HEK293 (cell line): ENCODE data around the gene CIB1.

Experiments
- CTCF ChIA-PET: fragments of 350-600 bp; formaldehyde crosslinking; extraction: SDS; loops from one replicate; lab custom pipeline; 2021; ENCODE audit warnings: antibody characterized with exemption; lab: Yijun Ruan, JAX
- POLR2A ChIA-PET: fragments of 300-600 bp; formaldehyde crosslinking; extraction: SDS; loops from one replicate; lab custom pipeline; 2020; ENCODE audit warnings: antibody characterized with exemption, inconsistent platforms; lab: Yijun Ruan, JAX
- H3K27ac ChIP-seq: fragments of 200-500 bp; sonication (Bioruptor generic); 2 replicates; pipeline ENCODE4 v1.5.1; 2014; ENCODE audit warnings: low read depth, low read length, control low read depth, inconsistent platforms; ENCODE audit errors: extremely low read depth
- H3K36me3 ChIP-seq, 2 experiments: fragments of 200-500 bp in 1 of 2; sonication (Bioruptor generic) in 1 of 2; 1 replicate in 1 of 2; 2 replicates in 1 of 2; pipeline ENCODE4 v1.5.1; 2014 to 2017; ENCODE audit warnings: inconsistent platforms in 2 of 2, low read length in 2 of 2; ENCODE audit not compliant: control insufficient read depth in 2 of 2, insufficient read depth in 1 of 2
- H3K4me1 ChIP-seq: fragments of 200-500 bp; sonication (Bioruptor generic); 2 replicates; pipeline ENCODE4 v1.5.1; 2014; ENCODE audit warnings: mild to moderate bottlenecking, low read length, inconsistent platforms; ENCODE audit not compliant: control insufficient read depth, insufficient read depth
- H3K4me3 ChIP-seq: 2 replicates; pipeline ENCODE4 v1.5.1; 2011; ENCODE audit warnings: low read depth, mild to moderate bottlenecking, control low read depth, low read length, moderate library complexity
- H3K9me3 ChIP-seq: fragments of 200-500 bp; sonication (Bioruptor generic); 2 replicates; pipeline ENCODE4 v1.5.1; 2014; ENCODE audit warnings: low read depth, low read length, inconsistent platforms; ENCODE audit not compliant: control insufficient read depth, insufficient read depth
- EGR2 ChIP-seq: fragments of 450-650 bp; formaldehyde crosslinking; IDR thresholded peaks from 2 replicates; pipeline ENCODE4 v1.5.1; 2016; ENCODE audit warnings: low read depth, missing biosample characterization, missing genetic modification characterization
- GLIS1 ChIP-seq: fragments of 450-650 bp; formaldehyde crosslinking; IDR thresholded peaks from 2 replicates; pipeline ENCODE4 v1.5.1; 2016; ENCODE audit warnings: missing biosample characterization, missing genetic modification characterization
- PATZ1 ChIP-seq: fragments of 450-650 bp; formaldehyde crosslinking; IDR thresholded peaks from 2 replicates; pipeline ENCODE4 v1.5.1; 2016; ENCODE audit warnings: missing biosample characterization, missing genetic modification characterization
- PRDM2 ChIP-seq: fragments of 450-650 bp; formaldehyde crosslinking; IDR thresholded peaks from 2 replicates; pipeline ENCODE4 v1.5.1; 2016; ENCODE audit warnings: missing biosample characterization, missing genetic modification characterization, borderline replicate concordance
- REPIN1 ChIP-seq: fragments of 450-650 bp; formaldehyde crosslinking; IDR thresholded peaks from 2 replicates; pipeline ENCODE4 v1.5.1; 2017; ENCODE audit warnings: missing biosample characterization, missing genetic modification characterization, low read depth
- SALL2 ChIP-seq: fragments of 450-650 bp; formaldehyde crosslinking; IDR thresholded peaks from 2 replicates; pipeline ENCODE4 v1.5.0; 2017; ENCODE audit warnings: missing biosample characterization, mild to moderate bottlenecking, missing genetic modification characterization, borderline replicate concordance
- SP2 ChIP-seq: fragments of 450-650 bp; formaldehyde crosslinking; IDR thresholded peaks from 2 replicates; pipeline ENCODE4 v1.5.1; 2016; ENCODE audit warnings: missing biosample characterization, missing genetic modification characterization
- ZBTB17 ChIP-seq: fragments of 450-650 bp; formaldehyde crosslinking; IDR thresholded peaks from 2 replicates; pipeline ENCODE4 v1.5.1; 2016; ENCODE audit warnings: missing biosample characterization, missing genetic modification characterization
- ZBTB6 ChIP-seq: fragments of 450-650 bp; formaldehyde crosslinking; IDR thresholded peaks from 2 replicates; pipeline ENCODE4 v1.5.1; 2017; ENCODE audit warnings: missing biosample characterization, missing genetic modification characterization
- ZIC2 ChIP-seq: fragments of 450-650 bp; formaldehyde crosslinking; IDR thresholded peaks from 2 replicates; pipeline ENCODE4 v1.5.1; 2016; ENCODE audit warnings: missing biosample characterization, missing genetic modification characterization
- ZNF114 ChIP-seq: fragments of 450-650 bp; formaldehyde crosslinking; IDR thresholded peaks from 2 replicates; pipeline ENCODE4 v1.5.0; 2017; ENCODE audit warnings: missing biosample characterization, missing genetic modification characterization
- ZNF133 ChIP-seq: fragments of 450-650 bp; formaldehyde crosslinking; IDR thresholded peaks from 2 replicates; pipeline ENCODE4 v1.5.1; 2016; ENCODE audit warnings: missing biosample characterization, missing genetic modification characterization
- ZNF155 ChIP-seq: fragments of 450-650 bp; formaldehyde crosslinking; IDR thresholded peaks from 2 replicates; pipeline ENCODE4 v1.5.1; 2016; ENCODE audit warnings: missing biosample characterization, missing genetic modification characterization
- ZNF266 ChIP-seq: fragments of 450-650 bp; formaldehyde crosslinking; IDR thresholded peaks from 2 replicates; pipeline ENCODE4 v1.5.1; 2016; ENCODE audit warnings: missing biosample characterization, missing genetic modification characterization, low read depth
- ZNF302 ChIP-seq: fragments of 450-650 bp; formaldehyde crosslinking; IDR thresholded peaks from 2 replicates; pipeline ENCODE4 v1.5.1; 2016; ENCODE audit warnings: missing biosample characterization, missing genetic modification characterization, low read depth
- ZNF398 ChIP-seq: fragments of 450-650 bp; formaldehyde crosslinking; IDR thresholded peaks from 2 replicates; pipeline ENCODE4 v1.5.1; 2017; ENCODE audit warnings: missing biosample characterization, missing genetic modification characterization
- ZNF404 ChIP-seq: fragments of 450-650 bp; formaldehyde crosslinking; IDR thresholded peaks from 2 replicates; pipeline ENCODE4 v1.5.1; 2017; ENCODE audit warnings: missing biosample characterization, missing genetic modification characterization
- ZNF626 ChIP-seq: fragments of 450-650 bp; sonication (Bioruptor Pico); formaldehyde crosslinking; IDR thresholded peaks from 2 replicates; pipeline ENCODE4 v1.5.1; 2018; ENCODE audit warnings: missing biosample characterization, missing genetic modification characterization, inconsistent platforms
- ZNF654 ChIP-seq: fragments of 450-650 bp; formaldehyde crosslinking; IDR thresholded peaks from 2 replicates; pipeline ENCODE4 v1.5.1; 2016; ENCODE audit warnings: low read depth, missing biosample characterization, missing genetic modification characterization
- ZNF660 ChIP-seq: fragments of 450-650 bp; IDR thresholded peaks from 2 replicates; pipeline ENCODE4 v1.5.1; 2018; ENCODE audit warnings: missing biosample characterization, mild to moderate bottlenecking, missing genetic modification characterization
- ZNF704 ChIP-seq: fragments of 450-650 bp; formaldehyde crosslinking; IDR thresholded peaks from 2 replicates; pipeline ENCODE4 v1.5.1; 2016; ENCODE audit warnings: missing biosample characterization, missing genetic modification characterization

The CIB1 gene

GRCh38 chr15:90192961-90193786, 40.6 kb downstream of the CIB1 start:
- H3K27ac ChIP-seq, result no peak overlapping the region
- ChIA-PET POLR2A (interaction anchor here (3.2 kb wide), 1 partner anchor 8 kb away, joined by 48 read pairs; the partner anchor contains the start of gene SEMA4B), CTCF (interaction anchor here (1.0 to 3.1 kb wide), 3 partner anchors 21 to 50 kb away, joined by 3 to 12 read pairs (median 3); no protein-coding TSS in a partner anchor)
- peaks cover 7% of the 10 kb centered on the region for H3K4me1 ChIP-seq
- H3K4me3 ChIP-seq, result no peak overlapping the region
- no peak for TF ChIP-seq ZNF626 (tag by site-specific recombination)
- TF ChIP-seq SALL2 (tag by site-specific recombination), result no peak
- no peak for TF ChIP-seq ZNF266
- TF ChIP-seq ZNF155 (tag by site-specific recombination), result no peak
- no peak for TF ChIP-seq ZNF114
- TF ChIP-seq ZBTB6 (tag by site-specific recombination), result no peak
- TF ChIP-seq ZNF302, result no peak
- TF ChIP-seq ZBTB17 (tag by site-specific recombination), result no peak
- TF ChIP-seq ZNF404 (tag by site-specific recombination), result no peak
- TF ChIP-seq ZNF654 (tag by site-specific recombination), result no peak
- no peak for TF ChIP-seq ZNF660 (tag by site-specific recombination)
- TF ChIP-seq ZNF133 (tag by site-specific recombination), result no peak
- TF ChIP-seq ZNF704, result no peak
- no peak for TF ChIP-seq ZNF398 (tag by site-specific recombination)
- H3K9me3 ChIP-seq, result no peaks in the 10 kb centered on the region
- no peaks in the 10 kb centered on the region; a peak in 1 of 3 replicates for H3K36me3 ChIP-seq

GRCh38 chr15:90191794-90192509, 41.8 kb downstream of the CIB1 start:
- H3K4me3 ChIP-seq, result no peak overlapping the region
- peak; percentile 91 for TF ChIP-seq ZIC2 (tag by site-specific recombination)
- TF ChIP-seq REPIN1, result no peak
- TF ChIP-seq EGR2 (tag by site-specific recombination), result 0 out of 2 replicates have a peak, but pooled peaks have one; percentile 32
- peak; percentile 92 for TF ChIP-seq GLIS1 (tag by site-specific recombination)
- TF ChIP-seq PATZ1 (tag by site-specific recombination), result peak; percentile 63
- TF ChIP-seq SP2 (tag by site-specific recombination), result peak; percentile 44
- no peak for TF ChIP-seq PRDM2

More at GRCh38 chr15:90191794-90192509, 41.8 kb downstream of the CIB1 start:
- POLR2A ChIA-PET, result interaction anchor here (0.6 to 3.2 kb wide), 5 partner anchors 10 to 718 kb away, joined by 3 to 48 read pairs (median 3); partner anchors contain the start of gene SEMA4B
- no peaks in the 10 kb centered on the region for H3K9me3 ChIP-seq
- CTCF ChIA-PET, result interaction anchor here (2.7 to 3.1 kb wide), 2 partner anchors 23 to 27 kb away, joined by 7 to 12 read pairs; no protein-coding TSS in a partner anchor
- no peak overlapping the region for H3K27ac ChIP-seq
- H3K4me1 ChIP-seq, result peaks cover 7% of the 10 kb centered on the region
- no peaks in the 10 kb centered on the region; a peak in 1 of 3 replicates for H3K36me3 ChIP-seq
